GM21423 (cell line): Measurements from ENCODE around the gene FSD2.
A peak's percentile ranks its signal among the peaks of the same experiment; 100 is the strongest.
"Not testable (repeated sequence)": the region's sequence is repeated elsewhere in the genome, so short reads cannot be mapped to it uniquely, and the experiment has no call there.

Source experiments
- ATAC-seq: cut with Tn5 transposase; IDR thresholded peaks from one replicate; pipeline ENCODE4 v1.9.1; 2021; ENCODE audit warnings: mild to moderate bottlenecking, moderate library complexity; ENCODE audit not compliant: unreplicated experiment

The FSD2 gene

GRCh38 chr15:82830427-82831173 is 24.7 kb upstream of the FSD2 start:
- ATAC-seq: no peak

GRCh38 chr15:82829234-82829633 is 23.4 kb upstream of the FSD2 start:
- no peak for ATAC-seq

GRCh38 chr15:82828075-82828474 is 22.2 kb upstream of the FSD2 start:
- ATAC-seq: no peak

- no peak for ATAC-seq
These were observed 17.2 kb upstream of the FSD2 start for GRCh38 chr15:82823049-82823448.

GRCh38 chr15:82821851-82822250 is 16.0 kb upstream of the FSD2 start:
- not testable (repeated sequence) for ATAC-seq

- ATAC-seq: not testable (repeated sequence)
These were observed 15.5 kb upstream of the FSD2 start for GRCh38 chr15:82821396-82821795.

GRCh38 chr15:82820128-82820527 is 14.3 kb upstream of the FSD2 start:
- no peak for ATAC-seq

GRCh38 chr15:82812994-82813393 is 7.1 kb upstream of the FSD2 start:
- ATAC-seq: no peak

GRCh38 chr15:82810890-82811426 is 5.1 kb upstream of the FSD2 start:
- no peak for ATAC-seq

- peak; percentile 13 for ATAC-seq
These were observed 4.4 kb upstream of the FSD2 start for GRCh38 chr15:82810061-82810889.

GRCh38 chr15:82809308-82810060 is 3.6 kb upstream of the FSD2 start, which contains the start of gene WHAMM:
TSS of gene WHAMM (plus strand) at chr15:82809628. CDS start at chr15:82809727, 99 bp downstream.
- peak; percentile 74 for ATAC-seq

- ATAC-seq: no peak
These were observed 2.8 kb upstream of the FSD2 start for GRCh38 chr15:82808634-82809041.

- ATAC-seq: no peak
These were observed 2.2 kb upstream of the FSD2 start for GRCh38 chr15:82807920-82808633.

- no peak for ATAC-seq
These were observed 1.3 kb downstream of the FSD2 start for GRCh38 chr15:82804575-82804949.

GRCh38 chr15:82803793-82804574 is 1.9 kb downstream of the FSD2 start:
- ATAC-seq: no peak

- ATAC-seq: no peak
These were observed 3.4 kb downstream of the FSD2 start for GRCh38 chr15:82802497-82802896.

- ATAC-seq: no peak
These were observed 6.6 kb downstream of the FSD2 start for GRCh38 chr15:82799183-82799841.

- ATAC-seq: no peak
These were observed 7.2 kb downstream of the FSD2 start for GRCh38 chr15:82798531-82799166.

- no peak for ATAC-seq
These were observed 7.8 kb downstream of the FSD2 start for GRCh38 chr15:82798104-82798503.
